GDM1 (cell line): ENCODE data around the gene GPATCH1.
"Not testable (repeated sequence)": the region's sequence is repeated elsewhere in the genome, so short reads cannot be mapped to it uniquely, and the experiment has no call there.

ENCODE experiments used
- DNase-seq: peaks from one replicate; lab custom pipeline; 2025; lab: John Stamatoyannopoulos, UW

Gene GPATCH1

DNA sequence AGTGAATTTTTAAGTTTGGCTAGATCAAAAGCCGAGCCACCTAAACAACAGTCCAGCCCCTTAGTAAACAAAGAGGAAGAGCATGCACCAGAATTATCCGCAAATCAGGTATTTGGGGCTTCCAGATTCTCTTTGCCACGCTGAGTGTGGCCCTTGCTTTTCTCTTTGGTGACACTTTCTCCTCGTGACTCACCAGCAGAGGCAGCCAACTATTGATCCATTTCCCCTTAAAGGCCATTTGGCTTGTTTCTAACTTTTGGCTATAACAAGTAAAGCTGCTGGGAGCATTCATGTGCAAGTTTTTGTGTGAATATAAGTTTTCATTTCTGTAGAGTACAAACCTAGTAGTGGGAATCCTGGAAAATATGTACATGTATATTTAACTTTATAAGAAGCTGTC is 33.3 kb downstream of the GPATCH1 start:
- no peak for DNase-seq

DNA sequence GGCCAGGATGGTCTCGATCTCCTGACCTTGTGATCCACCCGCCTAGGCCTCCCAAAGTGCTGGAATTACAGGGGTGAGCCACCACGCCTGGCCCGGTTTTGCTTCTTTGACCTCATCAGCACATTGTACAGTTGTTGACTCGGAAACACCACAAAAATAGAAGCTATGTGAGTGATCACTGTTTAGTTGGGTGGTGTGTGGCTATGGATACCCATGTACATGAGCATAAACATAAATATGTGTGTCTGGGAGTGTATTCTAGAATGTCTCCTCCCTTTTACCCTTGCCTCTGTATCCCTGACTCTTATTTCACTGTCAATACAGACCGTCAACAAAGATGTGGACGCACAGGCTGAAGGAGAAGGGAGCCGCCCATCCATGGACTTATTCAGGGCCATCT is 36.5 kb downstream of the GPATCH1 start:
- DNase-seq = no peak

DNA sequence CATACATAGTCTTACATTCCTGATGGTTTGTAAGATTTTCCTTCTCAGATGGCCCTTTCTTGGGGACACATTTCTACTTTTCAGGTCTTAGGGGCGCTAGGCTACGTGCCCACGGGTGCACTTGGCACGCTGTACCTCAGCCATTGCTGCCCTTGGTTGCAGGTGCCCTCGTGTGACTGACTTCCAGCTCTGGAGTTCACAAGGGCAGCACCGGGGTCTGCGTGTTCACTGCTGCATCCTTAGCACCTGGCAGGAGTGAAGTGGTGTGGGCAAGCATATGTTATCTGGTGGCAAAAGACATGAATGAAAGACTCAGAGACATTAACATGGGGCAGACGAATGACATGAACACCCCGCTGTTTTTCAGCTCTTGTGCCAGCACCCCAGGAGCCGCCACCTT is 37.7 kb downstream of the GPATCH1 start:
- no peak for DNase-seq

DNA sequence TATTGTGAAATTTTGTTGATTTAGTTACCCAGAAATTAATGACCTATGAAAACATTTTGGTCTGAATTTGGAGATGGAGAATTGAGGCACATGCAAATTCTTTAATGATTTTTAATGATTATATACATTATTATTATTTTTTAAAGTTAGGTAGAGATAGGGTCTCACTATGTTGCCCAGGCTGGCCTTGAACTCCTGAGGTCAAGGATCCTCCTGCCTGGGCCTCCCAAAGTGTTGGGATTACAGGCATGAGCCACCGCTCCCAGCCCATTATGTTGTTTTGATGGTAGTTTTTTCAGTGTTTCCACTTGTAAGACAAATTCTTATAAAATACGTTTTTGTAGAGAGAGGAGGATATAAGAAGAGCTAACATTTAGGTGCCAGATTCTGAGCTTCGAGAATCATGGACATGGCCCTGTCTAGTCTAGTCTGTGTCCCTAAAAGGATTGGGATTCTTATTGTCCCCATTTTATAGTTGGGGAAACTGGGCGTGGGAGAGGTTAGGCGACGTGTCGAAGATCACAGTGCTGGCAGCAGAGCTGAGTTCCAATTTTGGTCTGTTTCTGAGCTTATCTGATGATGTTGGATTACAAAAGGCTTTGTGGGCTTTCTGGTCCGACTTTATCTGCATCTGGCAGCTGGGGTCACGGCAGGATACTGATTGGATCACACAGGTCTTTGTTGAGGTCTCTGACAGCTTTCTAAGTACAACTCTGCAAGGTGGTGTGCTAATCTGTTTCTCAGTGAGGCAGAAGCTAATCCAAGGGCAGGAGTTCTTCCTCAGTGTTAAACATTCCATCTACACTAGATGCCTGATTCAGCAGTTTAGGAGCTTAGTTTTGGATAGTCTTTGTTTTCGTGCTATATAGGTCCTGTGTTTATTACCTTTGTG is 43.5 kb downstream of the GPATCH1 start:
- DNase-seq = no peak

DNA sequence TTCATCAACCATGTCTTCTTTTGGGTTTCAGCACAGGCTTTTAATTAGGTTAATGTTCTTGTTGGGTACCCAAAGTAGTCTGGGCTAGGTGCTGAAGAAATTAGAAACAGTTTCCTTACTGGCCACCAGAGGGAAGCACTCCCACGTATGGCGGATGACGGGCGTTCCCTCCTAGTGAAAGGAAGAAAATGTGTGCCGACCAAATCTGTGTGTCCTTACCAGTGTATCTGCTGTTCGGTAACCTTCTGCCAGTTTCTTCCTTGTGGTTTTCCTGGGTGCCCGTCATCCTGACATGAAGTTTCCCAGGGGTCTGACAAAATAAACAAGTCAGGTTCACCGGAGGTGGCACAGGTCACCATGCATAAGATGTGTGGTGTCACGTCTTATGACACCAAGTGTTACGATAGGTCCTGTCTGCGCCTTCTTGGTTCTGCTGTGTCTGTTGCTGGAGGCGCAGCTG is 45.0 kb downstream of the GPATCH1 start:
- DNase-seq = peak; percentile 18

DNA sequence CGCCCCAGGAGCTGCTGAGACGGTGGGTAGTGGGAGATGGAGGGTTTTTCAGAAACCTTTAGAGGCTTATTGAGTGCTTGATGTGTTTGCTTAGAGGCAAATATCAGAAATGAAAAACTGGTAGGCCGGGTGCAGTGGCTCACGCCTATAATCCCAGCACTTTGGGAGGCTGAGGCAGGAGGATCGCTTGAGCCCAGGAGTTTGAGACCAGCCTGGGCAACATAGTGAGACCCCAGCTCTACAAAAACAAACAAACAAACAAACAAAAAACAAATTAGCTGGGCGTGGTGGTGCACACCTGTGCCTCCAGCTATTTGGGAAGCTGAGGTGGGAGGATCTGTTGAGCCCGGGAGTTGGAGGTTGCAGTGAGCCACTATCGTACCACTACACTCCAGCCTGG is 45.7 kb downstream of the GPATCH1 start:
- not testable (repeated sequence) for DNase-seq

DNA sequence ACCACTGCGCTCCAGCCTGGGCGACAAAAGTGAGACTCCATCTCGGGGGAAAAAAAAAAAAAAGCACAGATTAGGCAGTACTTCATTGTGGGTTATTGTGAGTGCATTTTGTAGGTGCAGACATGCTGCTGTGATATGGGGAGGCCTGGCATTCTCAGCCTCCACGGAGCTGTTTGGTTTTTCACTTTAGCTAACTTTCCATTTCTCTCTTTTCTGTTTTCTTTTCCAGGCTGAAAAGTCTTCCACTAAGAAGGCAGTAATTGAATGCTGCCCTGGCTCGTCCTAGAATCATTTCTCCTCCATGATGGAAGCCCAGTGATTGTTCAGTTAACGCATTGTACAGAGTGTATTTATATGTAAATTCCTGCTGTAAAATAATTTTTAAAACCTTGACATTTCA is 48.9 kb downstream of the GPATCH1 start:
- no peak for DNase-seq

DNA sequence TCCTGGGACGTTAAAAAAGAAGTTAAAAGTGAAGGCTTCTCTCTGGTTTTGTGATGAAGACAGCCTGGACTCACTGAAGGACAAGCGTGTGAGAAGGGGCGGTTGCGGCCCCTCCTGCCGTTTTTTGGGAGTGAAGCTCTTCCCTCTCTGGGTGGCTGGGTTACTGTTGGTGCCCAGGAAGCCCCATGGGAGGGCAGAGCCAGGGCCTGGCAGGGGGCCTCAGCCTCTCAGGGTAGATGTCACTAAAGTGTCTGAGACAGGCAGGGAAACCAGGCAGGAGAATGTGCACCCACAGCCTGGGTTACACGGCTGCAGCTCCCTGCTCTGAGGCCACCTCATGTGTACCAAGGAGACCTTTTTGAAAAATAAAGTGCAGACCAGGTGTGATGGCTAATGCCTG is 49.5 kb downstream of the GPATCH1 start:
- no peak for DNase-seq

DNA sequence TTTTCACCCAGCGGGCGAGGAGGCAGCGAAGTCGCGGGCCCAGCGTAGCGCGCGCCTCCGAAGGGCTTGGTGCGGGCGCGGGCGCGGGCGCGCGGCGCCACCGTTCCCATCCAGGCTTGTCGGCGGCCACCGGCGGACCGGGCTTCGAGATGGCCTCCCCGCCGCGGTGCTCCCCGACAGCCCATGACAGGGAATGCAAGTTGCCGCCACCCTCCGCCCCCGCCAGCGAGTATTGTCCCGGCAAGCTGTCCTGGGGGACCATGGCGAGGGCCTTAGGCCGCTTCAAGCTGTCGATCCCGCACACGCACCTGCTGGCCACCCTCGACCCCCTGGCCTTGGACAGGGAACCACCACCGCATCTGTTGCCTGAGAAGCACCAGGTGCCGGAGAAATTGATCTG is 51.0 kb downstream of the GPATCH1 start, which contains the start of gene WDR88:
TSS of gene WDR88 (plus strand) at position 94 of the 400 bp plus-strand sequence. CDS start at position 150, 56 bp downstream.
- DNase-seq = no peak

DNA sequence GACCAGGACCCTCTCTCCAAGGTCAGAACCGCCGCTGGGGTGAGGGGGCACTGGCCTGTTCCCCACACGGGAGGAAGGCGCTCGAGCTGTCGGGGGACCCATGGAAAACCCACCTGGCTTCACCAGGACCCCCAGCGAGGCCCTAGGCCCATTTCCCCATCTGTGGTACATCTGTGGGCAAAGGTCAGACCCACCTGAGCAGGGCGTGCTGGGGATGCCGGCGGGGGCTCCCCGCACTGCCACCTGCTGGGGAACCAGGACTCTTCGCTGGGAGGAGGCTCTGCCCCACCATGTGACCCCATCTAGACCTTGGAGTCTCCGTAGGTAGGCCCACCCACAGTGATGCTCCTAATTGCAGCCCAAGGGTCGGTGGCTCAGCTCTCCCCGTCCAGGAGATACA is 51.4 kb downstream of the GPATCH1 start:
- no peak for DNase-seq

DNA sequence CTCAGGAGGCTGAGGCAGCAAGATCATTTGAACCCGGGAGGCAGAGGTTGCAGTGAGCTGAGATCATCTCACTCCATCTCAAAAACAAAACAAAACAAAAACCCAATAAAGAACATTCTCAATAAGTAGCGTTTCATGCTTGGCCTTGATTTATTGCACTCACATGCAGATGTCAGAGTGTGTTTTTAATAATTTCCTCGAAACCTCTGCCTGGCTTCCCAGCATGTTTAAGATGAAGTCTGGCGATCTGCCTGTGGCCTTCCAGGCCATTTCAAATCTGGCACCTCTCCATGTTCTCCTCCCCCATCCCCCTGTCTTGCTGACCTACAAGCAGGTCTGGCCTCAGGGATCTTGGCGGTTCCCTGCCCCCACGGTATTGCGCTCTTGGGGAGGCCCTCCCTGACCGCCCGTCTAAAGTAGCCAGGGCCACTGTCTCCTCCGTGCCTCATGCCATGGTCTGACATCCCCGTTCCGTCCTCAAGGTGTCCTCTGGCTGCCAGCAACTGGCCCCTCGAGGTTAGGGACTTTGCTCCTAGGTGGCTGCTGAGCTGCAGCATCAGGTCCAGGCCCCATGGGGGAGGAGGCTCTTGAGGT is 52.6 kb downstream of the GPATCH1 start:
- DNase-seq = no peak

DNA sequence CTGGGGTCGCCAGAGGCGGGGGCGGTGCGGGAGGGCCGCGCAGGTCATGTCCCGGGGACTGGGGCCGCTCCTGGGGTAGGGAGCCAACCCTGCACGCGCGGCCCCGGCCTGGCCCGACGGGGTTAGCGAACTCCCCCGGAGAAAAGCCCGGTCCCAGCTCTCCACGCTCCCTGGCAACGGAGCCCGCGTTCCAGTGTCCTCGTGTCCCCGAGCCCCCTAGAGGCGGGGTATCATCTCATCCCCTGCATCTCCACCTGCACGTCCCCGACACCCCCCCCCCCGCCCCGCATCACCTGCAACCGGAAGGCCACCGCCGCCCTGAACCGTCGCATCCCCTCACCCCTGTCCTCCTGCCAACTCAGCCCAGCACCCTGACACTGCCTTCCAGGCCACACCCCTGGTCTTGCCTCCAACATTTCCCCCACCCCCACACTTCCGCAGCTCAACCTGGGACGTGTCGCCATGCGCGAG is 53.6 kb downstream of the GPATCH1 start:
- DNase-seq = no peak

DNA sequence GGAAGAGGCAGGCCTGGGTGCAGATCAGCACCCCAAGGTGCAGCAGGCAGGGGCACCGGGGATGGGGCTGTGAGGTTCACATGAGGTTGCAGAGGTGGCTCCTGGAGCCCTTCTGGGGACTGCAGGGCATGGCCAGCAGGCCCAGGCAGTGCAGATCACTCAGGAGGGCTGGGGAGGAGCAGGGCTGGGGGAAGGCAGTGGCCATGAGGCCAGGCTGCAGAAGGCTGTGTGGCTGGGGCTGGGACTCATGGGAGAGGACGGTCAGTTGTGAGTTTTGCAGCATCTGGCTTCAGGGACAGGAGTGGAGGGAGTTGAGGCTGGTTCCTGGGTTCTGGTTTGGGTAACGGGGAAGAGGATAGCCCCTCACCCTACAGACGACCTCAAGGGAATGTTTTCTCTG is 58.2 kb downstream of the GPATCH1 start:
- no peak for DNase-seq

DNA sequence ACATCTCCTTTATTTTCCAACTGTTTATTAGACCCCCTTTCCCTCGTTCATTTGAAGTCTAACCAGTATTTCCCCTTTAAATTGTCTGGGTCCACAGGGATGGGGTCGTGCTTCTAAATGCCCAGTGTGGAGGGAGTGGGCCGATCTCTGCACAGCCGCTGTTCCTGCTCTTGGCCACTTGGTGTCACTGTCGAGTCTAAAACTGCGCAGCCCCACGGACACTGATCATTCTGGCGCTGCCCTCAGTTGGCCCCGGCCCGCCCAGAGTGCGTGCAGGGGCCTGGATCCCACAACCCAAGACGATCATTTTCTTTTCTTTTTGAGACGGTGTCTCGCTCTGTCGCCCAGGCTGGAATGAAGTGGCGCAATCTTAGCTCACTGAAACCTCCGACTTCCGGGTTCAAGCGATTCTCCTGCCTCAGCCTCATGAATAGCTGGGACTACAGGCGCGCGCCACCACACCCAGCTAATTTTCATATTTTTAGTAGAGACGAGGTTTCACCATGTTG is 63.0 kb downstream of the GPATCH1 start:
- peak; percentile 43 for DNase-seq

DNA sequence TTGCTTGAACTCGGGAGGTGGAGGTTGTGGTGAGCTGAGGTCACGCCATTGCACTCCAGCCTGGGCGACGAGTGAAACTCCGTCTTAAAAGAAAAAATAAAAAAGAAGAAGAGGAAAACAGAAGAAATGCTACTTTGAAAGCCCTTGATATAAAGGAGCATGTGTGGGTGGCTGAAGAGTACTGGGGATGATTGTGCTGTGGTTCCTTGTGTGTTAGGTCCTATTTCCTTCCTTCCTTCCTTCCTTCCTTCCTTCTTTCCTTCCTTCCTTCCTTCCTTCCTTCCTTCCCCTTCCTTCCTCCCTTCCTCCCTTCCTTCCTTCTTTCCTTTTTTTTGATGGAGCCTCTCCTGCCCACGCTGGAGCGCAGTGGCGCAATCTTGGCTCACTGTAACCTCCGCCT is 65.2 kb downstream of the GPATCH1 start:
- no peak for DNase-seq

DNA sequence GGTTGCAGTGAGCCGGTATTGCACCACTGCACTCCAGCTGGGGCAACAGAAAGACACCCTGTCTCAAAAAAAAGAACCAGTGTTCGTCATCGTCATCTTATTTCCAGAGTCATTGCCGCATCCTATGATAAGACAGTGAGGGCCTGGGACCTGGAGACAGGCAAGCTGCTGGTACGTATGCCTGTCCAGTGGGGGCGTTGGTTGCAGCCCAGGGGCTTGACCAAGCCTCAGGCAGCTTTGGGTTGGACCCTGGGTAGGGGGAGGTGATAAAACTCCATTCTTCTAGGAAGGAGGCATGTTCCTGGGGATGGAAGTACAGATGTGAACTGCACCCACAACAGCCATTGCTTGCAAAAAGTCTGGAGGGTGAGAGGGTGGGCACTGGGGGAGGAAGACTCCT is 66.6 kb downstream of the GPATCH1 start:
- DNase-seq = no peak

DNA sequence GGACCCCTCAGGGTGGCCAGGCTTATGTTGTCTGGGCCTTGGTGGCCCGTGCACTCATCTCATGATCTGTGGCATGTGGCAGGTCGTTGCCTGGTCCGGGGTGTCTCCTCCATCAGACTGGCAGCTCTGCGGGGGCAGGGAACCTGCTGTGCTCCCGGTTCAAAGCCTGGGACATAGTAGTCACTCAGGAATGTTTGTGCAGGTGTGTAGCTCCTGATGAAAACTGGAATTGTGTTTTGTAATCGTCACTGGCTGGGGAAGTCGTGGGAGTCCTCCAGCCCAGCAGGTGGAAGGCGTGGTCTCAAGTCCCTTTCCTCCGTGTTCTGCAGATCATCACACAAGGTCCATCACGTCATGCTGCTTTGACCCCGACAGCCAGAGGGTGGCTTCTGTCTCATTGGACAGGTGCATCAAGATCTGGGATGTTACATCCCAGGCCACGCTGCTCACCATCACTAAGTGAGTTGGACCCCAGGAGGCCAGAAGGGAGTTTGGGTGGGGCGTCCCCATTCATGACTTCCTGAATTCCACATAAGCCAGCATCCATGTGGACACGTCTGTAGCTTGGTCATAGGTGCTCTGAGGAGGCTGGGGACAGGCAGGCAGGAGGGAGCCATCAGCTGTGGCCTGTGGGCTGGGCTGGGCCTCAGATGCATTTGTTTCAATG is 70.0 kb downstream of the GPATCH1 start:
- no peak for DNase-seq

DNA sequence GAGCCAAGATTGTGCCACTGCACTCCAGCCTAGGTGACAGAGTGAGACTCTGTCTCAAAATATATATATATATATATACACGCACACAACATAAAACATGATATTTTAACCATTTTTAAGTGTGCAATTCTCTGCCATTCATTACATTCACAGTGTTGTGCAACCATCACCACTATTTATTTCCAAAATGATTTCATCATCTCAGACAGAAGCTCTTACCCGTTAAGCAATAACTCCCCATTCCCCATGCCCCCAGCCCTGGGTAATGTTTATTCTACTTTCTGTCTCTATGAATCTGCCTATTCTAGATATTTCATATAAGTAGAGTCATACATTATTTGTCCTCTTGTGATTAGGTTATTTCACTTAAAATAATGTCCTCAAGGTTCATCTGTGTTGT is 71.2 kb downstream of the GPATCH1 start:
- no peak for DNase-seq

DNA sequence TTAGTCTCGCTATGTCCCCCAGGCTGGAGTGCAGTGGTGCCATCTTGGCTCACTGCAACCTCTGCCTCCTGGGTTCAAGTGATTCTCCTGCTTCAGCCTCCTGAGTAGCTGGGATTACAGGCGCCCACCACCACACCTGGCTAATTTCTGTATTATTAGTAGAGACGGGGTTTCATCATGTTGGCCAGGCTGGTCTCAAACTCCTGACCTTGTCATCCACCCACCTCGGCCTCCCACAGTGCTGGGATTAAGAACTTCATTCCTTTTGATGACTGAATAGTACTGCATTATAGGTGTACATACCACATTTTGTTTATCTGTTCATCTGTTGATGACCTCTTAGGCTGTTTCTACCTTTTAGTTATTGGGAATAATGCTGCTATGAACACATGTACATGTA is 71.6 kb downstream of the GPATCH1 start:
- DNase-seq = not testable (repeated sequence)

DNA sequence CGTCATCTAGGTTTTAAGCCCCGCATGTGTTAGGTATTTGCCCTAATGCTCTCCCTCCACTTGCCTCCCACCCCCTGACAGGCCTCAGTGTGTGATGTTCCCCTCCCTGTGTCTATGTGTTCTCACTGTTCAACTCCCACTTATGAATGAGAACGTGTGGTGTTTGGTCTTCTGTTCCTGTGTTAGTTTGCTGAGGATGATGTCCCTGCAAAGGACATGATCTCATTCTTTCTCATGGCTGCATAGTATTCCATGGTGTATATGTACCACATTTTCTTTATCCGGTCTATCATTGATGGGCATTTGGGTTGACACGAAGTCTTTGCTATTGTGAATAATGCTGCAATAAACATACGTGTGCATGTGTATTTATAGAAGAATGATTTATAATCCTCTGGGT is 73.3 kb downstream of the GPATCH1 start:
- DNase-seq = not testable (repeated sequence)

DNA sequence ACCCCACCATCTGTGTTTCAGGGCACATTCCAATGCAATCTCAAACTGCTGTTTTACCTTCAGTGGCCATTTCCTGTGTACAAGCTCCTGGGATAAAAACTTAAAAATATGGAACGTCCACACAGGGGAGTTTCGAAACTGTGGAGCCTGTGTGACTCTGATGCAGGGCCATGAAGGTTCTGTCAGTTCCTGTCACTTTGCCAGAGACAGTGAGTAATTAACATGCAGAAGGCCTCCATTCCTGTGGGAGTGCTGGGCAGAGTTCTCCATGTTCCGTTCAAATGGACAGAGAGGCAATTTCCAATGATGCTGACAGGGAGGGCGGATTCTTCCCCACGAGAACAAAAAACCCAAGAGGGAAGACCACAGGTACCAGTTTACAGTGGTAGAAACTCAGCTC is 75.4 kb downstream of the GPATCH1 start:
- DNase-seq = no peak

DNA sequence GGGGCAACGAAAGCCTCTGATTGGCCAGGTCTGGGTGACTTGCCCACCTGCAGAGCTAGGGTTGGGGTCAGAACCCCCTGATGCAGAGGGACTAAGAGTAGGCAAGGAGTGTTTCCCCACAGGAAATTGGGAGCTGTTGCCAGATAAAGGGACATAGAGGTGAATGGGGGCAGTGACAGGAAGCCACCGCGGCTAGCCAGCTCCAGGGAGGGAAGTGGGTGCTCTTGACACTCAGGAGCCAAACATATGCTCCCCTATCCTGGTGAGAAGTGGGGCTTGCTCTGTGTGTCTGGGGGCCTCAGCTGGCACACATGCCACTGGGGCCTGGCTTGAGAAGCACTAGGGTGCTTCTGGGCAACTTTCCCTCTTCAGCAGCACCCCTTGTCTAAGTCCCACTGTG is 76.9 kb downstream of the GPATCH1 start:
- DNase-seq = peak; percentile 58

DNA sequence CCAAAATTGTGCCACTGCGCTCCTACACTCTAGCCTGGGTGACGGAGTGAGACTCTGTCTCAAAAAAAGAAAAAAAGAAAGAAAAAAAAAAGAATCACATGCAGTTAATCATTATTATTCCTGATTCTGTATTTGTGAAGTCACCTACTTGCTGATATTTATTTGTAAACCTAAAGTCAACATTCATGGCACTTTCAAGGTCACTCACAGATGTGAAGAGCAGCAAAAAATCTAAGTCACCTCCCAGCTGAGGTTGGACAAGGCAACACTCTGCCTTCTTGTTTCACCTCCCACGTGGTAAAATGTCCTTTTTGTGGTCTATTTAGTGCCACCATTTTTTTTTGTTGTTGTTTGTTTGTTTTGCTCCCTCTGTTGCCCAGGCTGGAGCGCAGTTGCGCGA is 77.4 kb downstream of the GPATCH1 start:
- DNase-seq = no peak
